ENCODE results near the gene OR5K2.

Gene OR5K2

GRCh38 chr3:98497381-98497780, at the start of gene OR5K2:
TSS of gene OR5K2 (plus strand) at chr3:98497681. CDS start at chr3:98497681, 0 bp downstream.
- DNase-seq, result no peak

- no peak for DNase-seq
These were observed 47.8 kb upstream of the OR5K2 start for GRCh38 chr3:98449606-98450193.

GRCh38 chr3:98450372-98450771, 47.1 kb upstream of the OR5K2 start:
- DNase-seq, result no peak

GRCh38 chr3:98453827-98454226, 43.7 kb upstream of the OR5K2 start:
- DNase-seq, result no peak

GRCh38 chr3:98454929-98455328, 42.6 kb upstream of the OR5K2 start:
- DNase-seq, result no peak

GRCh38 chr3:98457543-98457942, 39.9 kb upstream of the OR5K2 start:
- no peak for DNase-seq

- no peak for DNase-seq
These were observed 37.3 kb upstream of the OR5K2 start for GRCh38 chr3:98460220-98460619.

GRCh38 chr3:98462901-98463300, 34.6 kb upstream of the OR5K2 start, which contains the start of gene OR5K1:
TSS of gene OR5K1 (plus strand) at chr3:98463201. CDS start at chr3:98469577, 6,376 bp downstream.
- no peak for DNase-seq

GRCh38 chr3:98482717-98483482, 14.6 kb upstream of the OR5K2 start:
- no peak for DNase-seq

GRCh38 chr3:98483626-98484025, 13.9 kb upstream of the OR5K2 start:
- DNase-seq, result no peak

- DNase-seq, result no peak
These were observed 2.5 kb downstream of the OR5K2 start for GRCh38 chr3:98500019-98500418.

- no peak for DNase-seq
These were observed 3.8 kb downstream of the OR5K2 start for GRCh38 chr3:98501270-98501669.

GRCh38 chr3:98501863-98502576, 4.5 kb downstream of the OR5K2 start:
- DNase-seq, result no peak

- DNase-seq, result no peak
These were observed 7.1 kb downstream of the OR5K2 start for GRCh38 chr3:98504539-98504938.

GRCh38 chr3:98508582-98508981, 11.1 kb downstream of the OR5K2 start:
- no peak for DNase-seq

- no peak for DNase-seq
These were observed 15.1 kb downstream of the OR5K2 start for GRCh38 chr3:98512576-98512975.

GRCh38 chr3:98513091-98513511, 15.6 kb downstream of the OR5K2 start:
- no peak for DNase-seq

GRCh38 chr3:98513736-98514135, 16.3 kb downstream of the OR5K2 start:
- no peak for DNase-seq

- DNase-seq, result no peak
These were observed 17.5 kb downstream of the OR5K2 start for GRCh38 chr3:98514948-98515347.

- DNase-seq, result no peak
These were observed 21.3 kb downstream of the OR5K2 start for GRCh38 chr3:98518816-98519215.

- no peak for DNase-seq
These were observed 21.9 kb downstream of the OR5K2 start for GRCh38 chr3:98519351-98519750.

GRCh38 chr3:98521897-98522543, 24.5 kb downstream of the OR5K2 start:
- peak; percentile 73 for DNase-seq

GRCh38 chr3:98522544-98523281, 25.2 kb downstream of the OR5K2 start, which contains the start of gene CLDND1:
TSS of gene CLDND1 (minus strand) at chr3:98522902. CDS start at chr3:98521424, 1,478 bp downstream.
- peak; percentile 95 for DNase-seq
